Measurements from ENCODE around the gene ZBP1.

Gene ZBP1

DNA sequence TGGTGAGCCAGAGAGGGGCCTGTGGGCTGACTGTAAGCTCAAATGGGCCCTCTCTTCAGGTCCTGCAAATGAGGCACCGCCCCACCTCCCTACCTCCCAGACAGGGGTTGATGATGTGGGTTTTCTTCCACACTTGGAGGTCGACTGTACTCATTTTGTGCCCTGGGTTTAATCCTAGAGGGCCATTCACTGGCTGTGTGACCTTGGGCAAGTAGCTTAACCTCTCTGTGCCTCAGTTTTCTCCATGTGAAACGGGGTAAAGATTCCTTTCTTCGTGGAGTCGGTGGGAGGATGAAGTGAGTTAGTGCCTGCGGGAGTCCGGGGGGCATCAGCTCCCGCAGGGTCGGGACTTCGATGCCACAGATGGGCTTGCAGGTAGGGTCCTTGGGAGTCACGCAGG lies 23.9 kb downstream of the ZBP1 start:
- no peak for DNase-seq

- no peak for DNase-seq
Observed at GRCh38 chr20:57595041-57596030, 24.9 kb downstream of the ZBP1 start.

DNA sequence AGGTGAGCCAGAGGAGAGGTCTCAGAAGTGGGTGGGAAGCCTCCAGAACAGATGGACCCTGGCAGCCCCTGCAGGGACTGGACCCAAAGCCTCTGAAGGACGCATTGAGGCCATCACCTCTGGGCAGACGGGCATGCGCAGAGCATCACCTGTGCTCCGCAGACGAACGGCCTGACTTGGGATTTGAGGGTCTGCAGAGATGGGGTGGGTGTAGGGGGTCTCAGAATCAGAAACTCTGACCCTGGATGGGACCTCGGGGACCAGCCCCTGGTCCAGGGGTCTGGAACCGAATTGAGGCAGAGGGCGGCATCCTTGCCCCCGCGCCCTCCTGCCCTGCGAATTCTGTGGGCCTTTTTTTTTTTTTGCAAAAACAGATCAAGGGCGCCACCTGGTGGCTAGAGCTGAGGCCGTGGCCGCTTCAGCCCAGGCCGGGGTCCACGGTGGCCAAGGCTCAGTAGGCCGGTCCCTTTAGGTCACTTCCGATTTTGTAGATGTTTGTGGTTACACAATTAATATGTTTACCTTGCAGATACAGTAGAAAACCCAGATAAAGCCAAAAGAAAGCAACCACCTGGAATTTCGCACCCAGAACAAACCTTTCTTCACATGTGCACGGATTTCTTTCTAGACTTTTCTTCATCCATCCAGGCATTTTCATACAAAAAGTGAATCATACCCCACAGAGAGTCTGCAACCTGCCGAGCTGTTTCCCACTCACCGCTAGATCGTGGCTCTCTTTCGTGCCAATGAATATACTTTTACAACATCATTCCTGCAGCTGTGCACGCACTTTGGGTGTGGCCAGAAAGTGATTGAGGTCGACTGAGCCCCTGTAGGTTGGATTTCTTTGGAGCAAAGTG lies 25.9 kb downstream of the ZBP1 start:
- no peak for DNase-seq

DNA sequence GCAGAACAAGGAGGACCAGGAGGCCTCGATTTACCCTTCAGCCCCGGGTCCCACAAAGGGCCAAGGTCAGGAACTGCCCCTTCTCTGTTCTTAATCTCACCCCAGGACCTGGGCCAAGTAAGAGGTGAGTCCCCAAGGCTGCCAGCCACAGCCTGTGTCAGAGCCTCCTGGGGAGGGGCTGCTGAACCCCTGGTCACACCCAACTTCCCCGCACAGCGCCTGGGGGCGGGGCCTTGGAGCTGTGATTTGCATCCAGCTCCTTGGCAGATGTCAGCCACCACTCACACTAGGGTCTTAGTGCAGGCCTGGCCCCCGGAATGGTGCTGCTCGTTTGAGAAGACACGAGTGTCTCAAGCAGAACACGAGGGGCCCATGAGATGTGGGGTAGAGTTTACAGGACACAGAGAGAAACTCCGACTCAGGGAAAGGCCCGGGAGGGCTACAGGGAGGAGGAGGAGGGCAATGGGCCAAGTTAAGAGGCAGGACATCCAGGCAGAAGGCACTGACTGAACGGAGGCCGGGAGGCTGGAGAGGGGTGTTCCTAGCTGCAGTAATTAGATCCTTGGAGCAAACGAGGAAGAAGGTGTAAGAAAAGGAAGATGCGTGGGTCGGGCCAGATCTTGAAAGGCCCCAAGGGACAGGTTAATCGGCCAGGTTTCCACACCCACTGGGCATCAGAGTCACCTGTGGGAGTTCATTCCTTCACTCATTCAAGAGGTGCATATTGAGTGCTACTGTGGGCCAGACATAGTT lies 26.9 kb downstream of the ZBP1 start:
- no peak for DNase-seq

DNA sequence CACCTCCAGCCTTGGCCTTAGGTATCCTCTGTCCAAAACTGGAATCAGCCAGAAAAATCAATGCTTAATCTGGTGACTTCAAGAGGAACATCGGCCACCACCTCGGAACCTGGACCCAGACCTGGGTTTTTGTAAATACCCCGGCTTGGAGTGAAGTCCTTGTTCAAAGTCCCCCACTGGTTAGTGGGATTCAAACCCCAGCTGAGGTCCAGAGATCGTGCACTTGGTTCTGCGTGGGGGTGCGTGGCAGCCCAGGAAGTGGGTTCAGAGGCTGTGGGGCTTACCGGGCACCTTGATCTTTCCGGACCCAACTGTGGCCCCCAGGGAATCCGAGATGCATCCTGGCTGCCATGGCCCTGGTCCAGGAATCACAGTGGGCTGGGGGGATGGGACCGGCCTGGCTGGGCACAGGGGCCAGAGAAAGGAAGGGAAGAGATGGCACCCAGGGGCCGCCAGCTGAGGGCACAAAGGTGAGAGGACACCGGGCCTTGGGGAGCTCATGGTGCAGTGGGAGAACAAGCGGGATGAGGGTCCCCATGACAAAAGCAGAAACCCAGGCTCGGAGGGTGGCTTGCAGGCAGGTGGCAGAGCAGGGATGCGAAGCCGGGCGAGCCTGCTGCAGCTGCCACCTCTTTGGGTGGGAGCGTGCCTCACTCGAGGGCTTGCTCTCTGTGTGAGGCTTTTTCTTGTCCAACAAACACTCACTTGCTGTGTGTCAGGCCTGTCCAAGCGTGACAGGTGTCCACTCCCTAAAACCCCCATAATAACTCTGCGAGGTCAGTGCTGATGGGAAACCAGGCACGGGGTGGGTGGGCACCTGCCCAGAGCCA lies 27.7 kb downstream of the ZBP1 start:
- DNase-seq: no peak

GRCh38 chr20:57591289-57592229 lies 28.7 kb downstream of the ZBP1 start:
- DNase-seq: no peak

DNA sequence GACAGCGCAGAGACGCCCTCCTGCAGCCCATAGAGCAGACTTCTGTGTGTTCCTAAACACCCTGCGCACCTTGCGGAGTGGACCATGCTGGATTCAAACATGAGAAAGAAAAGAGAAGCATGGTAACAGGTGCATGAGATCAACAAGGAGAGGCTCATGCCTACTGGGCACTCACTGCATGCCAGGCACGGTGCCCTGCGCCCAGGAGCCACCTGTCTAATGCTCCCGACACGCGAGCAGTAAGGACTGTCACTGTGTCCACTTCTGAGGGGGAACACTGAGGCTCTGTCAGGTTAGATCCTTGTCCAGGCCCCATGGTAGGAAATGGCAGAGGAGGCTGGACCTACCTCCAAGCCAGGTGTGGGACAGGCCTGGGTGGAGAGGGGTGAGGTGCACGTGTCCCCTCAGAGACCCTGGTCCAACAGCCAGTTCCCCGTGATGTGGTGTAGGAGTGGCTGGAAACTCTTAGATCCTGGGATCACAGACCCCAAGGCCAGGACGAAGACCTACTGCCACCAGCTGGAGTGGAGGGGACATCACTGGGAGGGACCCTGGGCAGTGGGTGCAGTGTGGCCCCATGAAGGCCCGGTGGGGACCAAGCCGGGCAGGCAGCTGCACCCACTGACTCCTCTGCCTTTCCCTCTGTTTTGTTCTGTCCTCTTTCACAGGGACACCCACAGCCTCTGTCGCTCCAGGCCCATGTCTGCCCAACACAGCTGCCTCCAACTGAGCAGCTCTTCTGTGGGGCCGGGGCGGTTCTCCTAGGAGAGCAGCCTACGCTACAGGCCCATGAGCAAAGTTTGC lies 29.5 kb downstream of the ZBP1 start:
- DNase-seq: no peak

DNA sequence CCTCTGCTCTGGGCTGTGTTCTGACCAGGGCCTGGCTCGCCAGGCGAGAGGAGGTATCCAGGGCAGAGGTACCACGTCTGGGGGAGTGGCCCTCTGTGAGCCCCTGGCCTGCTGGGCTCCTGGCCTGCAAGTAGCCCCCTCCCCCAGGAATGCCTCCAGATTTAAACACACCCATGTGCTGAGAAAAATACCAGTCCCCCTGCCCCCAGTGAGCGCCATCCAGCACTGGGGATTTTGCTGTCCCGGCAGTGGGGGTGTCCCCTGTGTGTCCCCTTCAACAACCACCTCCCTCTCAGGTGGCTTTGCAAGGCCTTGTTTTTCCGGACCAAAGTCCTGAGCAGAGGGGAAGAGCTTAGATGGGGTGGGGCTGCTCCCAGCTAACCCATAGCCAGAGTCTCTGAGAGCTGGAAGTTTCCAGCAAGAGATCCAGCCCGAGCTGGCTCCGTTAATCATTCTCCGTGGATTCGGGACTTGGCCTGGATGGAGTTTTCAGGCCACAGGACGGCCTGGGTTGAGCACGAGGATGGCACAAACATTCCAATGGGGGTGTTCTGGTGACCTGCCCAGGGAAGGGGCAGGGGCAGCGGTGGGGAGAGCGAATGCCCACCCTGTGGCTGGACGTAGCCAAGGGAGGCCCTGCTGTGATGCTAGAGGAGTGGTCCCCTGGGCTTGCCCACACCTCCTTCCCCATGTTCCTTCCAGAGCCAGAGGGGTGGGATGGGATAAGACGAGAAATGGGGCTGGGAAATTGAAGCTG lies 30.3 kb downstream of the ZBP1 start:
- no peak for DNase-seq

DNA sequence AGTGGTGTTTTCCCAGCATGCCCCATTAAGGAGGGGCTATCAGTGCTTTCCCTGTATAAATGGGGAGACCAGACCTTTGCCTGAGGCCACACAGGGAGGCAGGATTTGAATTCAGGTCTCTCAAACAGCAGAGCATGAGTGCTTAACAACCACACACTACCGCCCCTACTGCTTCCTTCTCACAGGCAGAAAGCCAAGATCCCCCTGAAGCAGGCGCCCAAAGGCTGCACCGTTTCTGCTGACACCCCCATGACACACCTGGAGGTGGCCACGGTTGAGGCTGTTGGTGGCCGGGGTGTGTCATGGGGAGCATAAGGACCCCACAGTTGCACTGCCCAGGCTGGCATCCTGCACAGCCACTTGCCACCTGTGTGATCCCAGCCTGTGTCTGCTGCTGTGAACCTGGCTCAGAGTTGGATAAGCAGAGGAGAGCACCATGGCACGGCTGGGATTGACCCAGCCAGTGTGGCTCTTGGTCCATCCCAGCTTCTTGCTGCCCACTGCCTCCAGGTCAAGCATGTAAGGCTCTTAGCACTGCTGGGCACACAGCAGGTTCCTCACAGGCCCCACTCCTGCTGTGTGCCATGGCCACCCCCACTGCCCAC lies 31.0 kb downstream of the ZBP1 start:
- DNase-seq: no peak

- no peak for DNase-seq
Observed at GRCh38 chr20:57588596-57588995, 31.6 kb downstream of the ZBP1 start.

- DNase-seq: no peak
Observed at GRCh38 chr20:57587989-57588377, 32.2 kb downstream of the ZBP1 start.

- no peak for DNase-seq
Observed at GRCh38 chr20:57587278-57587988, 32.8 kb downstream of the ZBP1 start.

- DNase-seq: no peak
Observed at GRCh38 chr20:57586943-57587277, 33.3 kb downstream of the ZBP1 start.

DNA sequence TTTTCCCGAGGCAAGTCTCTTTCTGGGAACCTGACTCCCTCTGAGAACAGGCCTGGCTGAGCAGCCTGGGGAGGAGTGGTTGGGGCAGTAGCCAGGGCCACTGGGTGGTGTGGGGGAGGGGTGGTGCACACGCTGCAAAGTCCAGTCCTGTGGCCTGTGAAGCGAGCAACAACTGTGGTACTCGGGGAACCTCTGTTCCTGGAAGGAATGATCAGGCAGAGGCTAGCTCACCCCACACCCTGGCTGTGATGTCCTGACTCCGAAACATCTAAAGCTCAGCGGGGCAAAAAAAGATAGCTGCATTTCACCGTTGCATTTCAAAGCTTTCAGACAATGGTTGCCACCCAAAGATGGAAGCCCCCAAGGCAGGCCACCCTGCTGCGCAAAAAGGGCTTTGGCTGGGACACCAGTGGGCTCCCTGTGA lies 33.8 kb downstream of the ZBP1 start:
- peak; percentile 23 for DNase-seq

DNA sequence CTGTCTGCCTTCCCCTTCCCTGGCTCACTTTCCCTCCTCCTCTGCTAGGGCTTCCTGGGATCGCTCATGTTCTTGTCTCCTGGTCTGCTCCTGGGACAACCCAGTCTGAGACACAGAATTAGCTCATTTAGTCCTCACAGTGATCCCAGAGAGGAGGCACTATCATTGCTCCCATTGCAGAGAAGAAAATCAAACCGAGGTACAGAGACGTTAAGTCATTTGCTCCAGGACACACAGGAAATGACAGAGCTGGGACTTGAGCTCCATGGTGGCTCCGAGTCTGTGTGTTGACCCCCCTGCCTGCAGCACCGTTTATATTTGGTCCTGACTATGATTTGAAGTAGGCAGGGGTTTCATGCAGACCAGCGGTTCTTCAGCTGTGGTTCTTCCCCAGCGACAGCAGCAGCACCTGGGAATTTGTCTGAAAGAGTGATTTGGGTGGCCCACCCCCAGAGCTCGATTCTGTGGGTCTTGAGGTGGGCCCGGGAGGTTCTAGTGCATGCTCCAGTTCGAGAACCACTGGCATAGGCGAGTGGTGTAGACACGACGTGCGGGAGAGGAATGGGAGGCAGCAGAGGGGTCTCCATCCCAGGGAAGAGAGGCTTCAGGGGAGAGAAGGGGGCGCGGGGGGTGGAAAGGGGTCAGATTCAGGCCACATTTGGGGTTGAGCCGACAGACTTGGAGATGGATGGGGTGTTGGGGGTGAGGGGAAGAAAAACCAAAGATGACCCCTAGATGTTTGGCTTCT lies 34.6 kb downstream of the ZBP1 start:
- DNase-seq: no peak

- DNase-seq: no peak
Observed at GRCh38 chr20:57584768-57585461, 35.3 kb downstream of the ZBP1 start.

Measured in midbrain (tissue), 1 donor.